NCI-H2196 treated with DMSO at 0.1 percent for 48 hours (cell line): Measurements from ENCODE around the gene EIF2S1.
"Not testable (repeated sequence)": the region's sequence is repeated elsewhere in the genome, so short reads cannot be mapped to it uniquely, and the experiment has no call there.

ENCODE experiments used
- DNase-seq: peaks from one replicate; lab custom pipeline; 2025; ENCODE audit not compliant: unreplicated experiment; lab: John Stamatoyannopoulos, UW

EIF2S1 gene

DNA sequence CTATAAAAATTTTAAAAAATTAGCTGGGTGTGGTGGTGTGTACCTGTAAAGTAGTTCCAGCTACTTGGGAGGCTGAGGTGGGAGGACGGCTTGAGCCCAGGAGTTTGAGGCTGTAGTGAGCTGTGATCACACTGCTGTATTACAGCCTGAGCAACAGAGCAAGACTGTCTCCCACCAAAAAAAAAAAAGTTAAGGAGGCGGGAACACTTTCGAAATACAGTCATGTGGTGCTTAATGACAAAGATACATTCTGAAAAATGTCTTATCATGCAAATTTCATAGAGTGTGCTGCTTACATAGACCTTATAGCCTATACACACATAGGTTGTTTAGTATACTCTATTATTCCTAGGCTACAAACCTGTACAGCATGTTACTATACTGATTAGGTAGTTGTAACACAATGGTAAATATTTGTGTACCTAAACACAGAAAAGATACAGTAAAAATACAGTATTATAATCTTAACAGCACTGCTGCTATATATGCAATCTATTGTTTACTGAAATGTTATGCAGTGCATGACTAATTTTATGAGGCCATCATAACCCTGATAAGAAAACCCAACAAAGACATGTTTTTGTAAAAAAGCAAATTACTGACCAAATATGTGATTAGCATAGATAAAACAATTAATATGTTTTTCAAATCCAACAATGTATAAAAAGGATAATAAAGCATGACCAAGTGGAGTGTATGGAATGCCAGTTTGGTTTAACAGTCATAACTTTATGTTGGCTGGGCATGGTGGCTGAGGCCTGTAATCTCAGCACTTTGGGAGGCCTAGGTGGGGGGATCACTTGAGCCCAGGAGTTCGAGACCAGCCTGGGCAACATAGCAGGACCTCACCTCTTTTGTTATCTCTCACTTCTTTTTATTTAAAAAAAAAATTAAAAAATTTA is 11.4 kb downstream of the EIF2S1 start:
- no peak for DNase-seq

DNA sequence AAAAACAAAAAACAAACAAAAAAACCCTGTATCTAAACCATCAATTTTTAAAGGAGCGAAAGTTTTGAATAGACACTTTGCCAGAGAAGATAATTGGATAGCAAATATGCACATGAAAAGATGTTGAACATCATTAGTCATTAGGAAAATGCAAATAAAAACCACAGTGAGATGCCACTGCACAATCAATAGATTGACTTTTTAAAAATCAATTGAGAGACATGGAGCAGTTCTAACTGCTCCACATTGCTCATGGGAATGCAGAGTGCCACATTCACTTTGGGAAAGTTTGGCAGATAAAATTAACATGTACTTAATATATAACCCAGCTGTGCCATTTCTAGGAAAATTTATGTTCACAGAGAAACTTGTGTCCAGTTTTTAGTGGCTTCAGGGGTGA is 12.7 kb downstream of the EIF2S1 start:
- no peak for DNase-seq

DNA sequence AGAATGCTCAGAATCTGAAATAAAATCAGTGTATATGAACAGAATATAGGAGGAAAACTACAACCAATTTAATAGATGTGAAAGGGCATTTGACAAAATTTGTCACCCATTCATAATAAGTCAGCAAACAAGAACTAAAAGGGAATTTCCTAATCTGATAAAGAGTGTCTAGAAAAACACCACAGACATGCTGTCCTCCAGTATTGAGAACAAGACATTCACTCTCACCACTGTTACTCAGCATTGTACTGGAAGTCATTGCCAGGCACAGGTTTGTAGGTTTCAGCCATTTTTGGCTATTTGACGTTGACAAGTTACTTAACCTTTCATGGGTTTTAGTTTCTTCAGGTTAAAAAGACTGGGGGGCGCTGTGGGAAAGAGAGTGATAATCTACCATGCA is 13.2 kb downstream of the EIF2S1 start:
- DNase-seq: no peak

DNA sequence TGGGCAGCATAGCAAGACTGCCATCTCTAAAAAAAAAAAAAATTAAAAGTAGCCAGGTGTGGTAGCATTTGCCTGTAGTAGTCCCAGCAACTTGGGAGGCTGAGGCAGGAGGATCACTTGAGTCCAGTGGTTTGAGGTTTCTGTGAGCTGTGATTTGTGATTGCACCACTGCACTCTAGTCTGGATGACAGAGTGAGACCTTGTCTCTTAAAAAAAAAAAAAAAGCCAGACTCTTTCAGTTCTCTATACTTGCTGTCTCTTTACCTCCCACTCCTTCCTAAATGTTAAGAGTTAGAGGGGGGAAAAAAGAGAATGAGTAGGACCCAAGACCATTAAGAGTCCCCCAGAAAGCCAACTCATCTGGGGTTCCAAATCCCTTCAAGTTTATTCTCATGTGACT is 17.8 kb downstream of the EIF2S1 start:
- no peak for DNase-seq

DNA sequence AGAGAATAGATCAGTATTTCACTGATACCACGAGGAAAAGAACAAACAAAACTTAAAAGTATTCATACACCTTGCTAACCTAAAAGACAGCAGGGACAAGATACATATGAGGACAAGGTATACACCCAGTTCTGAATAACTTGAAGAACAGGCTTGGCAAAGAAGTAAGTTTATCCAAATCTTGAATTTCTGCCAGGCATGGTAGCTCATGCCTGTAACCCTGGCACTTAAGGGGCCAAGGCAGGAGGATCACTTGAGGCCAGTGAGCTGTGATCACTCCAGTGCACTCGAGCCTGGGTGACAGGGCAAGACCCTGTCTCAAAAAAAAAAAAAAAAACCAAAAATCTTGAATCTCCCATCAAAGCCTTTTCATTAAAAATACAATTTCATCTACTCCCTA is 25.0 kb downstream of the EIF2S1 start:
- DNase-seq: no peak

DNA sequence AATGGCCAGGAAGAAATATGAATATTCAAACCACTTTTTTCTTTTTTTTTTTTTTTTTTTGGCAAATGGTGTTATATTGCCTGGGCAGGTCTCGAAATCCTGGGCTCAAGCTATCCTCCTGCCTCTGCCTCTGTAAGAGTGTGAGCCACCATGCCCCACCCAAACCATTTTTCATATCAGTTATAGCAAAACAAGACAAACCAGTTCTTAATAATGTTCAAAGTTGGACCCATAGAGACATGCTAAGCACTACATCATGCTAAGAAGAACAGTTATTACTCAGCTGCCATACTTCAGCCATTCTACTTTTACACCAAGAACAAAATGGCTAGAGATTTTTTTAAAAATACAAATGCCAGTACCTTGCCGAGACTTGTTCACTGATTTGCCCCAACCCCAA is 25.5 kb downstream of the EIF2S1 start:
- no peak for DNase-seq

DNA sequence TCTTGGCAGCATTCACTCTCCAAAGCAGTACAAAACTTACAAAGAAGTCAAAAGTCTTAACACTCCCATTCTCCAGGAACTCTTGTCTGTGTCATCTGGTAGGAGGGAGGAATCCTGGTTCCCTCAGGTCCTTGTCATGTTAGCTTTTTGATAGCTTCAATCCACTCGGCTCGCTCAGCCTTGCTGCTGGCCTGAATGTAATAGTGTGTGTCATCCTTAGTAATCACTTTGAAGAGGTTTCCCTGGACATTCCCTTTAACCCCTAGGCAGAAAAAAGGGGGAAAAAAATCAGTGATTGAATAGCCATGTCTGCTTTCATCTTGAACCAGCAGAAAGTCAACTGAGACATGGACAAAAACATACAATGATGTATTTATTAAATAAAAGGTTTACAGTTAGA is 27.1 kb downstream of the EIF2S1 start:
- no peak for DNase-seq

DNA sequence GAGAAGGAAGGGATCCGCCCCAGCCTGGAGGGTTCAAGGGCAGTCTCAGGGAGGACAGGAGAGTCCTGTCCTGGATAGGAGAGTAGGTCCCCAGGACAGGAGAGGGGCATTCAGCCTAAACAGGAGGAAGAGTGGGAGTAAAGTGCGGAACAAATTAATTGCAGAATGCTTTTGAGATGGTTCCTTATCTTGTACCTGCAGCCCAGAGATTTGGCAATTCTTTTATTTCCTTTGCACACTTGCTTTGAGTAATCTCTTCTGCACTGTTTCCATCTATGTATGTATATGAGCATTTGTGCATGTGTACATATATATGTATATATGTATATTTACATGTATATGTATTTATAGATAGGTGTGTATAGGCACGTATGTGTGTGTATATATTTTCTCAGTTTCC is 29.1 kb downstream of the EIF2S1 start:
- DNase-seq: no peak

DNA sequence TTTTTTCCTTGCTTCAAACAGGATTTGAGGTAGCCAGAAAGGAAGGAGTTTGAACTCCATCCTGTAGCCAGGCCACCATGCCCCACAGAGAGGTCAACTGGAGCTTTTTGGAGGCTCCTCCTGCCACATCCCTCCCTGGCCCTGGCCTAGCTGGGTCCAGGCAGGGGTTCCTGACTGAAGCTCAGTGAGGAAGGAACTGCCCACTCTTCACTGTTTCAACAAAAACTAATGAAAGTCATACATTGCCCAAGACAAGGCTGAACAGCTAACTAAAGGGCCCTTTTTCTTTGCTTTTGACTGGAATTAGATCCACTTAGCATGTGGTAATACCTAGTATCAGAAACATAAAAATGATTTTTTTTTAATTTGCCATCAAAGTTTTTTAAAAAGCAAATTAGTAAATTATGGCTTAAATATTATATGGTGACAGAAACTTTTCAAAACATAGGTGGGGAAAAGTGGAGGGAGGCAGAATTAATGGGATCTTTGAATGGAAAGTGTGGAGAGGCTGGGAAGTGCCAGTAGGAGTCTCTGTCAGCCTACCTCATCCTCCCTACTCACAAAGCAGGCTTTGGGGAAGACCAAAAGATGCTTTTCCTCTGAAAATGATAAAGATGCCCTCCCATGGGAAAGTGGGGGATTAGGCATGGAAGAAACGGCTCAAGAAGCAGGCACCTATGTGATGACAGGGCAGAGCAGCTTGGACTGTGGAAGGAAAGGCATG is 29.8 kb downstream of the EIF2S1 start:
- DNase-seq: no peak

DNA sequence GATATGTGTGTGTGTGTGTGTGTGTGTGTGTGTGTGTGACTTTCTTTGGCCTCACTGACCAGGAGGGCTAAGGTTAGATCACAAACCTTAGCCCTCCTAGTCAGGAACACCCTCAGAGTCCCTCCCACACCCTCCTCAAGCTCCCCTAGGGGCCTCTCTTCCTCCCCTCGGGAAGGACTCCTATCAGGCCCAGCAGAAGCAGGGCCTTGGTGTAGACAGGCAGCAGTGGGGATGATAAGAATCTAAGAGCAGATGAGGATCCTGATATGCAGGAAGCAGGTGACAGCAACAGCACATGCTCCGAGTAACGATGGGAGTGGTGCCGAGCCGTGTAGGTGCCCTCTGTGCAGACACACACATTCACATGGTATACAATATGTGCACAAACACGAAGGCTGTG is 31.1 kb downstream of the EIF2S1 start:
- no peak for DNase-seq

DNA sequence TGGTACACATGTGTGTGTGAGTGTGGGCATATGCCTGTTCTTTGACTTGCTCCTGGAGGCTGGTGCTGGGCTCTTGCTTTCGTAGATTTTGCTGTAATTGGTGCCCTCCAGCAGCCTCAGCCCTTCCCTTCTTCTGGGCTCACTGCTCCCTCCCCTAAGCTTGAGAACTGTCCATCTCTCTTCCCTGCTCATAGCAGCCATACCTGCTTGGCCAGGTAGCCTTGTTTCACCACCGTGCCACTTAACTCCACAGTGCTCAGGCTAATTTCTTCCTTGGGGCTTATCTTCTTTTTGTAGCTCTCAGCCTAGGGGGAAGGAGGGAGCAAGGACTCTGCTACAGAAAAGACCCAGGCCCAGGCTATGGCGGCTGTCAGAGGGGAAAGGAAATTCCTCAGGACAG is 32.0 kb downstream of the EIF2S1 start:
- DNase-seq: no peak

DNA sequence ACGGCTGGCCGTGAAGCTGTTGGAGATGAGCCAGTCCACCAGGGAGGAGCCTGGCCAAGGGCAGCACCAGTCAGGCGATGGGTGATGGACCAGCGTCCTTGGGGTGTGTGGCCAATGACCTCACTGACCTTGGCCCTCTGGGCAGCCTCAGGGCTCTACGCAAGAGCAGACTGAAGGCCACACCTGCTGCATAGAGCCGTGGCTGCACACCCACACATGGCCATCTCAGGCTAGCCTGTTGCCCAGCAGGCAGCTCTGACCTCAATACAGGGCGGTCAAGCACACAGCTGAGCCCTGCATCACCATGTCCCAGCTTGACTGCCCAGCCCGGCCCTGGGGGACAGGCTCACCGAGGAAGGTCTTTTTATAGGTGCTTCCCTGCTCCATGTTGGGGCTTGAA is 32.7 kb downstream of the EIF2S1 start:
- DNase-seq: no peak

DNA sequence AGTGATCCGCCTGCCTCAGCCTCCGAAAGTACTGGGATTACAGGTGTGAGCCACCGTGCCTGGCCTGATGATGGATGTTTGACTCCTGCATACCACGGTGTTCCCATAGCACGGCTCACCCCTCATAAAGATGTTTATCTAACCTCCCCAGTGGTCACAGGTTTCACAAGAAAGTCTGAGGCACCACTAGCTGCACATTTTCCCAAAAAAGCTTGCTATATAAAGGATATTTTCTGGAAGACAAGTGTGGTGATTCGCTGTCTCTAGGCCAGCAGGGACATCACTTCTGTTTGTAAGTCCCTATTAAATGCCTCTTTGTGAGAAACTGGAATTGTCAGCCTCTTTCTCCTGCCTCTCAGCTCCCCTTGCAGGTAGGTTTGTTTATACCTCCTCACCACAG is 33.6 kb downstream of the EIF2S1 start:
- DNase-seq: no peak

DNA sequence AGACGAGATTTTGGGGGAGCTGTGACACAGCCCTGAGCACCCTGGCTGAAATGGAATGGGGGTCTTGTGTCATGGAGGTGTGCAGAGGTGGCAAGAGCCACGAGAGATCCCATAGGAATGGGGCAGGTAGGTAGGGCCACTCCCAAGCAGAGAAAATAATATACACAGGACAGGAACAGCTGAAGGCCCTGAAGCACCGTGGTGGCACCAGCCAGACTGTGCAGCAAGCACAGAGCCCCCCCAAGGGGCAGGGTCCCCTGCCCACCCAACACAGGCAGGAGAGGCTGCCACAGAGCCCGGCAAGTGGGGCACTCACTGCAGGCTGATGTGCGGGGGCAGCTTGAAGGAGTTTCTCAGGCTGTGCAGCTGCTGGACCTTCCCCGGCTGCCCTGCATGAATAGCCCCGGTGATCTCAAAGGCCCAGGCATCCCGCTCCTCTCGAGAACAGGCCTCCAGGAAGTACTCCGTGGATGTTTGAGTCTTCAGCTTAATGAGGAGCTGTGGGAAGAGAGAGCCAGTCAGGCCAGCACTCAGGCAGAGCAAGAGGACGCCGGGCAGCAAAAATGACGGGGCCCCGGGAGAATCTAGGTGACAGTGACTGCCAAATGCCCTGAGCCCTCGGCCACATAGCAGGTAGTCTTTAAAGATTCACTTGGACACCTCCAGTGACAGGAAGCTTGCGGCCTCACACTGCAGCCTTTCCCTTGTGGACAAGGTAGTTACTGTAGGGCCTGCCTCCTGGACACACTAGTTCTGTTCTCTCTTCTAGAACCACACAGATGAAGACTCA is 35.2 kb downstream of the EIF2S1 start:
- no peak for DNase-seq

DNA sequence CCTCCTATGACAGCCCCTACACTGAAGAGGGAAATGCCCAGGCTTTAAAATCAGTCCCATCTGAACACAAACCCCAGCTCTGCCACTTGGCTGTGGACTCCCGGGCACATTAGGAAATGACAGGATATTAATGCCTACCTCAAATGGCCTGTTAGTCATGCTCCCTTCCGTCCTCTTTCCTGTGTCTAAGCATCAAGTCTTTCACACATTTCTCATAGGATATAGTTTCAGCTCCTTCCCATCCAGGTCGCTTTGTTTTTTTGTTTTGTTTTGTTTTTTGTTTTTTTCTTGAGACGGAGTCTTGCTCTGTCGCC is 35.7 kb downstream of the EIF2S1 start:
- no peak for DNase-seq

DNA sequence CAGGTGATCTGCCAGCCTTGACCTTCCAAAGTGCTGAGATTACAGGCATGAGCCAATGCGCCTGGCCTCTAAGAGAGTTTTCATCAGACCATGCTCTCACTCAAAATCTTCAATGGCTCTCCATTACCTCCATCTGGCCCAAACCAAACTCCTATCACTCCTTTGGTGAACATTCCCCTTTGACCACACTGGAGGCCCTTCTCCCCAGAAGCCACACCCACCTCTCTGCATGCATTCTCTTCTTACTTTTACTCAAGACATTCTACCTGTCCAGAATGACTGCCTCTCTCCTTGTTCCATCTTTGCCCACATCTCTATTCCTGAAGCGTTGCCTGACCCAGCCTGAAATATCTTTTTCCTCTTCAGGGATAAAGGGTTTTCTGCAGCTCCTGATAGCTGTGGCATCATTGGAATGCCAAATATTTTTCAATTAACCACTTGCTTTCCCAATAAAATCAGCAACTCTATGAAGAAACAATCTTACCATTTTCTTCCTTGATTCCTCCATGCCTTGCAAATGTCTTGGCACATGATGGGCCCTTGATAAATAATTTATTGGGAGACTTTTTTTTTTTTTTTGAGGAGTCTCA is 36.3 kb downstream of the EIF2S1 start:
- DNase-seq: no peak

DNA sequence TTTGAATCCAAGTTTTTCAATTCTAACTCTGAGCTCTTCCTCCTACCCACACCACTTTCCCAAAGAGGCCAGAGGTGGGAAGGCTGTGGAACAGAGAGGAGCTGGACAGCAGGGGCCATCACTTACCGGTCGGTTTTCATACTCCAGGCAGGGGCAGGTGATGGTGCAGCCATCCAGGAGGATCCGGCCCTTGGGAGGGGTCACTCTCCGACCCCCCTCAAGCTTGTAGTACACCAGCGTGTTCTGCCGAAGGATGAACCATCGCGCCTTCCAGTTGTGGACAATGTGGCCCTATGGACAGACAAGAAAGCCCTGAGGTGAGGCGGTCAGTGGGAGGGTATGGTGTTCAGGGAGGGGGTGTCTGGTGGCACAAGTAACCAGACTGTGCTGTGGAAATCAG is 37.4 kb downstream of the EIF2S1 start:
- DNase-seq: no peak

DNA sequence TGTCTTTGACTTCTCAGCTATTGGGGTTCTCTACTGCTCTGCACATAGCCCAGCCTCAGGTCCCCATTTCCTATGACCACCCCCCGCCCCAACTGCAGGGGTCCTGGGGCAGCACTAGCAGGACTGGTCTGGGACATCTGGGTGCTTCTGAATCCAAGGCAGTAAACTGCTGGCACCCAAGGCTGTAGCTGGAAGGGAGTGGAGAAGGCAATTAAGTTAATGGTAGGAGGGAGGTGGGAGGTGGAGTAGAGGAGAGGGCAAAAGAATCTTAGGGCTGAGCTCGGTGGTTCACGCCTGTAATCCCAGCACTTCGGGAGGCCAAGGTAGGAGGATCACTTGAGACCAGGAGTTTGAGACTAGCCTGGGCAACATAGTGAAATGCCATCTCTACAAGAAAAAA is 40.3 kb downstream of the EIF2S1 start:
- no peak for DNase-seq

DNA sequence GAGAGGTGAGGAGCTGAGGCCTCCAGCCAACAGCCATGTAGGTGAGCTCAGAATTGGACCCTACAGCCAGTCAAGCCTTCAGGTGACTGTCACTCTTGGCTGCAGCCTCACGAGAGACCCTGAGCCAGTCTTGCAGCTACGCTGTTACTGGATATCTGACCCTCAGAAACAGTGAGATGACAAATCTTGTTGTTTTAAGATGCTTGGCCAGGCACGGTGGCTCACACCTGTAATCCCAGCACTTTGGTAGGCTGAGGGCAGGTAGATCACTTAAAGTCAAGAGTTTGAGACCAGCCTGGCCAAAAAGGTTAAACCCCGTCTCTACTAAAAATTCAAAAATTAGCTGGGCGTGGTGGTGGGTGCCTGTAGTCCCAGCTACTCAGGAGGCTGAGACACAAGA is 45.6 kb downstream of the EIF2S1 start:
- DNase-seq: no peak

DNA sequence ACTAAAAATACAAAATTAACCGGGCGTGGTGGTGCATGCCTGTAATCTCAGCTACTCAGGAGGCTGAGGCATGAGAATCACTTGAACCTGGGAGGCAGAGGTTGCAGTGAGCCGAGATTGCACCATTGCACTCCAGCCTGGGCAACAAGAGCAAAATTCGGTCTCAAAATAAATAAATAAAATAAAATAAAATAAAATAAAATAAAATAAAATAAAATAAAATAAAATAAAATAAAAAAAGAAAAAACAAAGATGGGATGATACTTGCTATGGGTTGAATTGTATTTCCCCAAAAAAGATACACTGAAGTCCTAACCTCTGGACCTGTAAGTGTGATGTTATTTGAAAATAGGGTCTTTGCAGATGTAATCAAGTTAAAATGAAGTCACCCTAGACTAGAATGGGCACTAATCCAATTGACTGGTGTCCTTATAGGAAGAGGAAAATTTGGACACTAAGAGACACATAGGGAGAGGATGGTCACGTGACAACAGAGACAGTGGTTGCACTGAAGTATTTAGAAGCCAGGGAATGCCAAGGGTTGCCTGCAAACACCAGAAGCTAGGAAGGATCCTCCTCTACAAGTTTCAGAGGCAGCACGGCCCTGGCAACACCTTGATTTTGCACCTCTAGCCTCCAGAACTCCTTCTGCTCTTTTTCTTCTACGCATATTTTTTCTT is 48.1 kb downstream of the EIF2S1 start:
- DNase-seq: not testable (repeated sequence)

DNA sequence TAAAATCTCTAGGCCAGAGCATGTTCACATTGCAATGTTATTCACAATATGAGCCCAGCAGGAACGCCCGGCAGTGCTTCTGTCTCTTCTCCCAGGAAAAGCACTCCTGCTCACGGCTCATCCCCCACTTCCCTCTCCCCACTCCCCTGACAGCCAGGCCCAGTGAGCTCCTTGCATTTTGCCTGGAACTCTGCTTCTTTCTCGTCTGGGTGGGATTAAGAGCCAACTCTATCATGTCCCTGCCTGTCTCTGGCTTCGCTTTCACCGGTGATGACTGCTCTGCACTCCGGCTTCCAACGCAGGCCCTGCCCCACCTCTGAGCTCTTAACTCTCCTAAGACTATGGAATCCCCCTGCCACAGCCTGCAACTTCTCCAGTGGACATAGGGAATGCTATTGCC is 49.3 kb downstream of the EIF2S1 start:
- DNase-seq: no peak
